ENCODE measurements around the gene PDGFC. TPM values are rescaled to one million over a fixed set of nuclear protein-coding genes. Genes with fewer than 3 reads are reported as not detected.

Gene PDGFC
- total RNA-seq, 1 experiment from 2014 or later, result 4.5 TPM

DNA sequence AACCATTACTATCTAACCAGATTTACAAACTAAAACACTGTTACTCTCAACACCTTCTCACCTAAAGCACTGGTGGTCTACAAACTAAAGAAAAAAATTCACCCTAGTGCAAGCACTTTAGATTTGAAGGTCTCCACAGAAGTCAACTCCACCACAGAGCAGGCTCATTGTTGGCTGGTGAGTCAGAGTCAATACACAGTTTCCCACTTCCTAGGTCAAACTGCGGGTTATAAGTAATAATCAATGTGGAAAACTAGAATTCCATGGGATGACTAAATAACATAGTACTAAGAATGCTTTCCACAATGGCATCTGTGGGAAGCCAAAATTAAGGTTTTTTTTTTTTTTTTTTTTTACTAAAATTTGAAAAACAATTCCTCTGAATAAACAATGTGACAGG, 191.8 kb downstream of the PDGFC start:
- WGBS (ENCODE audit: extremely low coverage, insufficient read length, low lambda C conversion rate), result no CpG with 5 or more reads among the region's 1 CpG
- Histone ChIP-seq H2BK5ac (ENCODE audit: insufficient read length, low read length) (no peak overlapping the region), H3K23me2 (ENCODE audit: insufficient read length, low read depth, low read length, poor library complexity, severe bottlenecking) (no peaks in the 10 kb centered on the region), H2BK15ac (ENCODE audit: low read depth, low read length) (no peak overlapping the region), H3K79me2 (ENCODE audit: insufficient read depth, low read length) (no peaks in the 10 kb centered on the region), H3K4ac (ENCODE audit: low read depth, low read length) (no peak overlapping the region), H3K23ac (ENCODE audit: insufficient read length, low read depth, low read length) (no peak overlapping the region), H4K8ac (replicated peaks; ENCODE audit: insufficient read length, low read depth, low read length) (no peak overlapping the region), H4K5ac (ENCODE audit: insufficient read length, low read depth, low read length) (no peak overlapping the region), H3K9me3 (ENCODE audit: control insufficient read depth, low read depth, low read length) (no peaks in the 10 kb centered on the region), H2AFZ (ENCODE audit: low read length) (no peak overlapping the region), H2AK5ac (ENCODE audit: insufficient read length, low read length) (no peak overlapping the region), H3K18ac (ENCODE audit: insufficient read length, low read depth, low read length) (no peak overlapping the region), H3K27ac (ENCODE audit: insufficient read length, low read depth, low read length) (no peak overlapping the region), H4K91ac (ENCODE audit: insufficient read length, low read depth, low read length) (no peak overlapping the region), H3K27me3 (ENCODE audit: insufficient read depth, low read length) (no peaks in the 10 kb centered on the region; the same call in 1 of the 2 replicates), H3K4me1 (ENCODE audit: insufficient read depth, low read length) (no peaks in the 10 kb centered on the region), H3K79me1 (ENCODE audit: insufficient read depth, low read depth, low read length, poor library complexity, severe bottlenecking) (no peaks in the 10 kb centered on the region), H3K56ac (ENCODE audit: insufficient read length, low read depth, low read length) (no peak overlapping the region), H4K20me1 (ENCODE audit: control insufficient read depth, insufficient read depth, insufficient read length) (no peaks in the 10 kb centered on the region), H2BK20ac (ENCODE audit: low read depth, low read length, poor library complexity, severe bottlenecking) (no peak overlapping the region), H3T11ph (ENCODE audit: low read length) (no peak overlapping the region), H3K14ac (ENCODE audit: insufficient read depth, low read length) (no peak overlapping the region), H3K4me2 (ENCODE audit: insufficient read depth, insufficient read length, low read length) (no peak overlapping the region), H2BK120ac (ENCODE audit: low read depth, low read length, poor library complexity, severe bottlenecking) (no peak overlapping the region), H2BK12ac (ENCODE audit: insufficient read length, low read depth, low read length) (no peak overlapping the region), H3K9ac (ENCODE audit: extremely low read depth, insufficient read length, low read length) (no peak overlapping the region)
- Mint-ChIP-seq H3K4me3 (no peak overlapping the region), H3K27me3 (ENCODE audit: low read depth) (no peaks in the 10 kb centered on the region), H3K27ac (peak overlapping the region in 1 of 3 experiments; percentile 25; a peak in 2 of 7 replicates), H3K9me3 (no peaks in the 10 kb centered on the region), H3K36me3 (ENCODE audit: insufficient read depth in 1 of 3, low read depth in 3 of 3) (no peaks in the 10 kb centered on the region), H3K4me1 (peaks cover 0 to 2% of the 10 kb centered on the region in 2 experiments; a peak in 1 of 4 replicates)
- TF ChIP-seq, protein P1, sequence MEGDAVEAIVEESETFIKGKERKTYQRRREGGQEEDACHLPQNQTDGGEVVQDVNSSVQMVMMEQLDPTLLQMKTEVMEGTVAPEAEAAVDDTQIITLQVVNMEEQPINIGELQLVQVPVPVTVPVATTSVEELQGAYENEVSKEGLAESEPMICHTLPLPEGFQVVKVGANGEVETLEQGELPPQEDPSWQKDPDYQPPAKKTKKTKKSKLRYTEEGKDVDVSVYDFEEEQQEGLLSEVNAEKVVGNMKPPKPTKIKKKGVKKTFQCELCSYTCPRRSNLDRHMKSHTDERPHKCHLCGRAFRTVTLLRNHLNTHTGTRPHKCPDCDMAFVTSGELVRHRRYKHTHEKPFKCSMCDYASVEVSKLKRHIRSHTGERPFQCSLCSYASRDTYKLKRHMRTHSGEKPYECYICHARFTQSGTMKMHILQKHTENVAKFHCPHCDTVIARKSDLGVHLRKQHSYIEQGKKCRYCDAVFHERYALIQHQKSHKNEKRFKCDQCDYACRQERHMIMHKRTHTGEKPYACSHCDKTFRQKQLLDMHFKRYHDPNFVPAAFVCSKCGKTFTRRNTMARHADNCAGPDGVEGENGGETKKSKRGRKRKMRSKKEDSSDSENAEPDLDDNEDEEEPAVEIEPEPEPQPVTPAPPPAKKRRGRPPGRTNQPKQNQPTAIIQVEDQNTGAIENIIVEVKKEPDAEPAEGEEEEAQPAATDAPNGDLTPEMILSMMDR (conservative IDR thresholded peaks at IDR 0.05), result no peak
- DNase-seq, result no peak
